GM18861 (cell line): ENCODE data around the gene CHEK2.
"Not testable (repeated sequence)": the region's sequence is repeated elsewhere in the genome, so short reads cannot be mapped to it uniquely, and the experiment has no call there.

Experiments used
- ATAC-seq: cut with Tn5 transposase; IDR thresholded peaks from one replicate; pipeline ENCODE4 v1.9.1; 2021; ENCODE audit not compliant: unreplicated experiment

CHEK2 gene

DNA sequence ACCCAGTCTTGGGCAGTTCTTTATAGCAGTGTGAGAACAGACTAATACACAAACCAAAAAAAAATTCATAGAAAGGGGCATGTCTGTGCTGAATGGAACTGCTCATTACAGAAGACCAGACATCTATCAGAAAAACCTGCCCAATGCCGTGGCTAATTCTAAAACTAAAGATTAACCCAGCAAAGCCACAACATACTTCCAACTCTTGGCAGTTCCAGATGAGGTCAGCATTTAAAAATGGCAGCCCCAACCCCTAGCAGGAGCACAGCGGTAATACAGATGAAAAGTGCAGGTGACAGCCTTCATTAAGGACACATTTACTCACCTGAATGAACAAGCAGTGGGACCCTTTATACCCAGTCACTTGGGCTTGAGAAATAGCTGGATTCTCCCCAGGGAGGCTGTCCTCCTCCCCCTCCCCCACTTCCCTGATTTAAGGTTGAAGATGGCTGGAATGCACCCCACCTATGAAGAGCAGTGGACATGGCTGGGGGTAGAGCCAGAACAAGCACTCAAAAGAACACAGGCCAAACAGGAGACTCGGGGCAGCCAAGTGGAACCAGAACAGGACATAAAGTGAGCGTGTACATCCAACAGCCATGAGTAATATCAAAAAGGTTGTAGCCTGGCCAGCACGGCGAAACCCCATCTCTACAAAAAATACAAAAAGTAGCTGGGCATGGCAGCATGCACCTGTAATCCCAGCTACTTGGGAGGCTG, 48.4 kb downstream of the CHEK2 start:
- not testable (repeated sequence) for ATAC-seq

DNA sequence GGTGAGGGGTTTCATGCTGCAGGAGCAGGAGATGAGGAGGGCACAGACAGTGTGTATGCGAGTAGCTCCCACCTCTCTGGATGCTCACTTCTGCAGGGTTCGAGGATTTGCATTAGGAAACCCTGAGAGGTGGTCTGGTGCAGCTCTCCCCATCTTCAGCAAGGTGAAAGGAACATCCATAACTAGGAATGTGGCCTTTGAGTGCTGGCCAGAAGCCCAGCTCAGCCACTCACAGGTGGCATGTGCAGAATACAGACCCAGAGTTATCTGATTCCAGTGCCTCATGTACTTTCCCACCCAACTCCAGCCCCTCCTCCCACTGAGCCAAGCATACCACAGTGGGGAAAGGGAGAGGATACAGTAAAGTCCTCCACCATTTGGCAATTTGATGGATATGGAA, 51.8 kb downstream of the CHEK2 start:
- ATAC-seq = not testable (repeated sequence)

DNA sequence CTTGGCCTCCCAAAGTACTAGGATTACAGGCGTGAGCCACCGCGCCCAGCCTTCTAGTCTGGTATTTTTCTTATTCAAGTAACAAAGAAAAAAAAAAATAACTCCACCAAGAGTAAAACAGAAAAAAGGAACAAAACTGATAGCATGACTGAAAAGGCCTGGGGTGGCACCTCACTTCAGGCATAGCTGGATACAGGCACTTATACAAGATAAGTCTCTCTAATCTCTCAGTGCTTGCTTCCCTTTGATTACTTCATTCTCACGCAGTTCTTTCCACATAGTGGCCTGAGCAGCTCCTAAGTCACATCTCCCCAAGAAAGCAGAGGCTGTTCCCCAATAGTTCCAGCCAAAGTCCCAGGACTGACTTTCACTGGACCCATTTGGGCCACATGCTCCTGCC, 58.7 kb downstream of the CHEK2 start:
- not testable (repeated sequence) for ATAC-seq

DNA sequence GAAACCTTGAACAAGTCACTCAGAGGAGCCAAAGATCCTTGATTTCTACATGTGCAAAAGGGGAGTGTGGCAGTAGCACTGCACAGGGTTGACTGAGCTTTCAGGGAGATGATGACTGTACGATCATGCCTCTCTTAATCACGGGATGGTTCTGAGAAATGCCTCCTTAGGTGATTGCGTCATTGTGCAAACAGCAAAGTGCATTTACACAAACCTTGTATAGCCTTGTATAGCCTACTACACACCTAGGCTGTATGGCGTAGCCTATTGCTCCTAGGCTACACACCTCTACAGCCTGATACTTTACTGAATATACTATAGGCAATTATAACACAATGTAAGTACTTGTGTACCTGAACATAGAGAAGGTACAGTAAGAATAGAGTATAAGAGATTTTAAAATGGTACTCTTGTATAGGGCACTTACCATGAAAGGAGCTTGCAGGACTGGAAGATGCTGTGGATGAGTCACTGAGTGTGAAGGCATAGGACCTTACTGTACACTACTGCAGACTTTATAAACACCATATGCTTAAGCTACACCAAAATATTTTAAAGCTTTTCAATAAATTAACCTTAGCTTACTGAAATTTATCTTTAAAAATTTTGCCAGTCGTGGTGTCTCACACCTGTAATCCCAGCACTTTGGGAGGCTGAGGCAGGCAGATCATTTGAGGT, 60.7 kb downstream of the CHEK2 start:
- ATAC-seq = not testable (repeated sequence)

DNA sequence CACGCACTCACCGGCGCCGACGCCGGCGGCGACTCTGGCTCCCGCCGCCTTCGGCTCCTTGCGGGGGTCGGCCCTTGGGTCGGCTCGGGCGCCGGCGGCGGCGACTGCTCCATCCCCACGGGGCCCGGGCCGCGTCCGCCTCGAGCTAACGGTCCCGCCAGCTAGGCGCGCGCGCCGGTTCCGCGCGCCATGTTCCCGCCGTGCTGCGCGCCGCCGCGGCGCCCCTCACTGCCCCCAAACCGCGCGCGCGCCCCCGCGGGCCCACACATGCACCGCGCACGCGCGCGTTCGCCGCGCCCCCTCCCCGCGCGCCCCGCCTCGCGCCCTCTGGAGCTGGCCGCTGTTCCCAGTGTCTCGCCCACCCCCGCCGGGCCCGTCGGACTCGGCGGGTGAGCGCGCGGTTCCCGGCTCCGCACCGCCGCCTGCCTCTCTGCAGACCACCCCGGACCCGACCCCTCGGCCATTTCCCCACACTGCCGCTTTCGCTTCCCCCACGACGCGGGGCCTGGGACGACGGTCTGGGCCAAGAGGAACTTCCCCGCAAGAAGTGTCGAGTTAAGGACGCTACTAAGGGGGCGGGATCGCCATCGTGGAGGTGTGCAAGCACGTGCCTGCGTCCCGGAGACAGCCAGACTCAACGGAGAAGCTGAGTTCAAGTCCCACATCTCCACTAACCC, 61.9 kb downstream of the CHEK2 start, which contains the start of gene TTC28:
TSS of gene TTC28 (minus strand) at position 230 of the 677 bp plus-strand sequence. CDS start at position 113, 117 bp downstream.
- ATAC-seq = not testable (repeated sequence)

DNA sequence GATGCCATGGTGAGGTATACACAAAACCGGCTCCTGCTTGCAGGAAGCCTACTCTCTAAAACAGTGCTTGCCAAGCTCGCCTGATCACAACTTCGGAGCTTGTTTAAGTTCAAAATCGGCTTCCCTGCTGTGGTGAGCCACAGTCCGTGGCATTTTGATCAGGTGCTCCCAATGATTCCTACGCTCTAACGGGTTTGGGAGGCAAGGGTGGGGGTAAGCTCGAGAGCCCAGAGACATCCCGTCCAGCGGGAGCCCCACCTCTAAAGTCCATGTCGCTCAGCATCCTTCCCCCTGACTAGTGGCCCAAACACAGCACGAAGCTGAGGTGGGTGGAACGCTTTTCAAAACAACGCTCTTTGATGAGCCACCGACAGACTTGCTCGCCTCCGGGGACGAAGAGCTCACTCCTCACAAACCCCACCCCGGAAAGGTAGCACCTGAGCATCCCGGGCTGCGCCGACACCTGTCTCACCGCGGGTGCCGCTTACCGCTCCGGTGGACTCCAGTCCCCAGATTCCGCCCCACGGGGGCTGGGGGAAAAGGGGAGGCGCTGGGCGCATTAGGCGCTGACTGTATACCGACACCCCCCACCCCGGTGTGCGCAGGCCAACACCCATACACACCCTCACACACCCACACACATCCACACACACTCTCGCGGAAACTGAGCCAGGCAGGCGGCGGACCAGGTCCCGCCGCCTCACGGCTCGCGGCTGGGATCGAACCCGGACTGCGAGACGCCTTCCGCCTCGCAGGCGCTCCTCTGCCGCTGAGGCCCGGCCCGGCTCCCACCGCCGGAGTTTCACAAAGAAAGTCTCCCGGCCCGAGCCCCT, 62.6 kb downstream of the CHEK2 start:
- not testable (repeated sequence) for ATAC-seq

DNA sequence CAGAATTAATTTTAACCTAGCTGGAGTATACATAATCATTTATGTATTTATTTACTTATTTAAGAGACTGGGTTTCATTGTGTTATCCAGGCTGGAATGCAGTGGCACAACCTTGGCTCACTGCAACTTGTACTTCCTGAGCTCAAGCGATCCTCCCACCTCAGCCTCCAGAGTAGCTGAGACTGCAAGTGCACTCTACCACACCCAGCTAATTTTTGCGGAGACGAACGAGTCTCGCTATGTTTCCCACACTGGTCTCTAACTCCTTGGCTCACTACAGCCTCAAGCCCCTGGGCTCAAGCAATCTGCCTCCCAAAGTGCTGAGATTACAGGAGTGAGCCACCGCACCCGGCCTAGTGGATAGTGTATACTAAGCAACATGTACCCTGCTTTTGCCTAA, 63.5 kb downstream of the CHEK2 start:
- ATAC-seq = not testable (repeated sequence)

DNA sequence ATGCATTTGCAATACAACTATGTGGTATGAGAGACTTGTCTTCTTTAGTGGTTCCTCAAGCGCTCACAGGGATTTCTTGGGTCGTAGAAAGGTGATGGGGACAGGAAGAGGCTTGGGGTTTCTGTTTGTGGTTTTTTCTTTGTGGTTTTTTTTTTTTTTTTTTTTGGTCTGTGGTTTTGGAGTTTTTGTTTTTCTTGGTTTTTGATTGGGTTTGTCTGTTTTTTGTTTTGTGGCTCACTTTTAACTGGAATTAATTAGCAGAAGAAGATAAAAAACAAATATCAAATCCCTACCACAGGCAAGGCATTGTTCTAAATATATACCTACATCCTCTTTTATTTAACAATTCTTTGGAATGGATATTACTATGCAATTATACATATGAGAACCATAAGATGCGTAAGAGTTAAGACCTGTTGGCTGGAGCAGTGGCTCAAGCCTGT, 67.5 kb downstream of the CHEK2 start:
- ATAC-seq = no peak

DNA sequence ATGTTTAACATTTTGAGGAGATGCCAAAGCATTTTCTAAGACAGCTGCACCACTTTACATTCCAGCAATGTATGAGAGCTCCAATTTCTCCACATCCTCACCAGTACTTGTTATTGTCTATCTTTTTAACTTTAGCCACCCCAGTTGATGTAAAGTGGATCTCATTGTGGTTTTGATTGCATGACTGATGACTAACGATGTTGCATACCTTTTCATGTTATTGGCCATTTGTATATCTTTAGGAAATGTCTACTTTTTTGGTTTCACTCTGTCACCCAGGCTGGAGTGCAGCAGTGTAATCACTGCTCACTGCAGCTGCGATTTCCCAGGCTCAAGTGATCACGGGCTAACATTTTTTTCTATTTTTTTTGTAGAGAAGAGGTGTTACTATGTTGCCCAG, 70.9 kb downstream of the CHEK2 start:
- no peak for ATAC-seq

DNA sequence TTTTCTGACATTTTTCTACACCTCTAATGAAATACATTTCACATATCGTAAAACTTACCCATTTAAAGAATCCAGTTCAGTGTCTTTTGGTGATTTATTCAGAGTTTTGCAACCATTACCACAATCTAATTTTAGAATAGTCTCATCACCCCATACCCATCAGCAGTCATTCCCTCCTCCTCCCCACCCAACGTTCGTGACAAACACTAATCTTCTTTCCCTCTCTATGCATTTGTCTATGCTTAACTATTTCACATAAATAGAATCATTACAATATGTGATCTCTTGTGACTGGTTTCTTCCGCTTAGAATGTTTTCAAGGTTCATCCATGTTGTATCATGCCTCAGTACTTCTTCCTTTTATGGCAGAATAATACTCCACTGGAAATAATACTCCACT, 71.5 kb downstream of the CHEK2 start:
- no peak for ATAC-seq

DNA sequence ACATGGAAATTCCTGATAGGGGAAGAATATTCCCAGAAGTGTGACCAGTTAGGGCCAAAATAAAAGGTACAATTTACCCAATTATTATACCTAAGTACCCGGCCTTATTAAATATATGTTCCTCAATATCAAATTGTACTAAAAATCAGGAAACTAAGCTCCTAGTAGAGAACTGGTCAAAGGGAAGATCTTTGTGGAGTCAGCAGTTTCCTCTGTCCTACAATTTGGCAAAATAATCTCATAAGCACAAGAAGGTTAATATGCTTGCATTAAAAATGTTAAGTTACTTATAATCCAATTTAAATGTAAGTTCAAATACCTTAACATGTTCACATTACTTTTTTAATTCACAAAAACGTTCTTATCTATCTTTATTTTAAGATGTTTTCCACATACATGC, 72.2 kb downstream of the CHEK2 start:
- ATAC-seq = no peak

DNA sequence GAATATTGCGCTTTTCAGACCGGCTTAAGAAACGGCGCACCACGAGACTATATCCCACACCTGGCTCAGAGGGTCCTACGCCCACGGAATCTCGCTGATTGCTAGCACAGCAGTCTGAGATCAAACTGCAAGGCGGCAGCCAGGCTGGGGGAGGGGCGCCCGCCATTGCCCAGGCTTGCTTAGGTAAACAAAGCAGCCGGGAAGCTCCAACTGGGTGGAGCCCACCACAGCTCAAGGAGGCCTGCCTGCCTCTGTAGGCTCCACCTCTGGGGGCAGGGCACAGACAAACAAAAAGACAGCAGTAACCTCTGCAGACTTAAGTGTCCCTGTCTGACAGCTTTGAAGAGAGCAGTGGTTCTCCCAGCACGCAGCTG, 78.1 kb downstream of the CHEK2 start:
- ATAC-seq = not testable (repeated sequence)

DNA sequence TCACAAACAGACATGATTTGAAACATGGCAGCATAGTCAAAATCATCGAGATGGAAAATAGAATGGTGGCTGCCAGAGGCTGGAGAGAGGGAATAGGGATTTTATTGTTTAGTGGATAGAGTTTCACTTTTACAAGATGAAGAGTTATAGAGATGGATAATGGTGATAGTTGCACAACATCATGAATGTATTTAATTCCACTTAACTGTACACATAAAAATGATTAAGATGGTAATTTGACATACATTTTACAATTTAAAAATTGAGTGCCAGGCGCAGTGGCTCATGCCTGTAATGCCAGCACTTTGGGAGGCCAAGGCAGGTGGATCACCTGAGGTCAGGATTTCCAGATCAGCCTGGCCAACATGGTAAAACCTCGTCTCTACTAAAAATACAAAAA, 83.2 kb downstream of the CHEK2 start:
- ATAC-seq = no peak

DNA sequence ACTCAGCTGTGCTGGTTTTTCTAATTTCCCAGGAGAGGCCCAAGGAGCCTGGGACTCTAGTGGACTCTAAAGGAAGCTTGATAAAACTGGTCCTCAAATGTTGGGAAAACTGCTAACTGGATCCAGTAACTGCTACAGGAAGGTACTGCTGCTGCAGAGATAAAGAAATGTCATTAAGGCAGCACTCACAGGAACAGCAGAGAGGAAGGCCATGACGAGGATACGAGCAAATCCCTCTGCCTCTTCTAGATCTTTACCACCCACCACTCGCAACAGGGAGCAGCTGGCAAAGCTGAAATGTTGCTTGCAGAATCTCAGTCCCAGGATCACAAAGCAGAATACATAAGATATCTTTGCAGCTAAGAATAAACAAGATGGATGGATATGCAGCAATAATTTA, 85.4 kb downstream of the CHEK2 start:
- no peak for ATAC-seq

DNA sequence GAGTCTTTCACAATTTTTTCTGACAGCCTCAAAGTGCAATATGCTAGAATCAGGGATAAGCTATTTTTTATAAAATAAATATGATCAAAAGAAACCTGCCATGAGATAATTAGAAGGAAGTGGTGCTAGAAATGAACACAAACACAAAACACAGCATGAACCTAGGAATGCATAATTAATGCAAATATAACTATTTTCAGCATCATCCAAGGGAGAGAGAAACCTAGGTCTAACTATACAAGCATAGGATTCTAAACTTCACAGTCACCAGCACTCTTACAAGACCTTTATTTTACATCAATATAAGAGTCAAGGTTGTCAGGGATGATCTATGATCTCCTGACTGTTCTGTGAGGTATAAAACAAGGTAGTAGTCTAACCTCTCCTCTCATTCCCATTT, 91.2 kb downstream of the CHEK2 start:
- no peak for ATAC-seq

DNA sequence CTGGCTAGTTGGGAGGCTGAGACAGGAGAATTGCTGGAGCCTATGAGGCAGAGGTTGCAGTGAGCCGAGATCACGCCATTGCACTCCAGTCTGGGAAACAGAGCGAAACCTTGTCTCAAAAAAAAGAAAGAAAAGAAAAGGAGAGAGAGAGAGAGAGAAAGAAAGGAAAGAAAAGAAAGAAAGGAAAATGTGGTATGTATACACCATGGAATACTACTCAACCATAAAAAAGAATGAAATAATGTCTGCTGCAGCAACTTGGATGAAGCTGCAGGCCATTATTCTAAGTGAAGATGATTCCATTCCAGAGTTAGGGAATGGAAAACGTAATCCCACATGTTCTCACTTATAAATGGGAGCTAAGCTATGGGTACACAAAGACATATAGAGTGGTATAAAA, 92.8 kb downstream of the CHEK2 start:
- ATAC-seq = no peak

DNA sequence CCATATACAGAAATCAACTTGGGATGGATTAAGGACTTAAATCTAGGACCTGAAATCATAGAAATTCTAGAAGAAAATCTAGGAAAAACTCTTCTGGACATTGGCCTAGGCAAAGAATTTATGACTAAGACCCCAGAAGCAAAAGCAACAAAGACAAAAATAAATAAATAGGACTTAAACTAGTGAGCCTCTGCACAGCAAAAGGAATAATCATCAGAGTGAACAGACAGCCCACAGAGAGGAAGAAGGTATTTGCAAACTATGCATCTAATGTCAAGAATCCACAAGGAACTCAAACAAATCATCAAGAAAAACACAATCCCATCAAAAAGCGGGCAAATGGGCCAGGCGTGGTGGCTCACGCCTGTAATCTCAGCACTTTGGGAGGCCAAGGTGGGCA, 94.4 kb downstream of the CHEK2 start:
- ATAC-seq = no peak

DNA sequence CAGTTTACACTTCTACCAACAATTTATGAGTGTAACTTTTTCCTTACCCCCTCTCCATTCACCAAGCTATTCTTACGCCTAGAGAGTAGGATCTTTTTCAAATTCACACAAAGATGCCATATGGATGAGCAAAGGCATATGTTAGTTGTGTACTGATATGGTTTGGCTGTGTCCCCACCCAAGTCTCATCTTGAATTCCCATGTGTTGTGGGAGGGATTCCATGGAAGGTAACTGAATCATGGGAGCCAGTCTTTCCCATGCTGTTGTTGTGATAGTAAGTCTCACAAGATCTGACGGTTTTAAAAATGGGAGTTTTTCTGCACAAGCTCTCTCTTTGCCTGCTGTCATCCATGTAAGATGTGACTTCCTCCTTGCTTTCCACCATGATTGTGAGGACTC, 102.3 kb downstream of the CHEK2 start:
- ATAC-seq = no peak
